OCI-LY7 (cell line): ENCODE measurements around the gene NFKB2. TPM values are rescaled to one million over a fixed set of nuclear protein-coding genes. Genes with fewer than 3 reads are reported as not detected.
A peak's percentile ranks its signal among the peaks of the same experiment; 100 is the strongest.

ENCODE experiments used
- BruUV-seq: library from RNA; stranded (reverse); fragments of 400-500 nt; replicated peaks from 2 replicates; lab custom pipeline; 2021; lab: Mats Ljungman, UMichigan
- CTCF ChIA-PET: fragments of 300-600 bp; sonication (Branson Sonifier 250); formaldehyde crosslinking; loops from one replicate; lab custom pipeline; 2022; ENCODE audit warnings: antibody characterized with exemption; ENCODE audit not compliant: unreplicated experiment; lab: Charles Lee
- POLR2A ChIA-PET: fragments of 300-600 bp; sonication (Branson Sonifier 250); formaldehyde crosslinking; loops from one replicate; lab custom pipeline; 2022; ENCODE audit warnings: antibody characterized with exemption; lab: Charles Lee
- DNase-seq: peaks from one replicate; pipeline ENCODE4 v3.0.0-alpha.2; 2015; ENCODE audit warnings: low spot score
- H2AFZ ChIP-seq: fragments of 200-600 bp; sonication (generic), shearing (Covaris generic); 2 replicates; pipeline ENCODE4 v1.6.1; 2014; ENCODE audit warnings: mild to moderate bottlenecking, antibody characterized with exemption, low read length, moderate library complexity
- H3K27ac ChIP-seq: fragments of 200-600 bp; sonication (generic); 2 replicates; pipeline ENCODE4 v1.5.1; 2014; ENCODE audit warnings: mixed run types, low read depth, mild to moderate bottlenecking, moderate library complexity, low read length, inconsistent platforms; ENCODE audit not compliant: poor library complexity, severe bottlenecking
- H3K36me3 ChIP-seq: fragments of 200-600 bp; sonication (generic); 2 replicates; pipeline ENCODE4 v1.6.1; 2014; ENCODE audit warnings: mild to moderate bottlenecking, antibody characterized with exemption, low read length, moderate library complexity, mixed read lengths; ENCODE audit not compliant: insufficient read depth
- H3K4me1 ChIP-seq: fragments of 200-600 bp; sonication (generic); 2 replicates; pipeline ENCODE4 v1.5.1; 2014; ENCODE audit warnings: mild to moderate bottlenecking, low read length; ENCODE audit not compliant: insufficient read depth, poor library complexity, severe bottlenecking
- H3K4me2 ChIP-seq: fragments of 200-600 bp; sonication (generic); 2 replicates; pipeline ENCODE4 v1.6.1; 2014; ENCODE audit warnings: mild to moderate bottlenecking, low read length
- H3K4me3 ChIP-seq: fragments of 200-600 bp; sonication (generic); 2 replicates; pipeline ENCODE4 v1.5.1; 2014; ENCODE audit warnings: mild to moderate bottlenecking, low read depth, low read length; ENCODE audit not compliant: poor library complexity, severe bottlenecking
- H3K79me2 ChIP-seq: fragments of 200-600 bp; sonication (generic); 2 replicates; pipeline ENCODE4 v1.6.1; 2016; ENCODE audit warnings: low read depth, mild to moderate bottlenecking, low read length, moderate library complexity, mixed read lengths; ENCODE audit not compliant: insufficient read depth
- H3K9me2 ChIP-seq: fragments of 200-600 bp; sonication (generic); 2 replicates; pipeline ENCODE4 v1.6.1; 2016; ENCODE audit warnings: mild to moderate bottlenecking, low read length, mixed read lengths; ENCODE audit not compliant: insufficient read depth
- H3K9me3 ChIP-seq: fragments of 200-600 bp; sonication (generic); 2 replicates; pipeline ENCODE4 v1.6.1; 2014; ENCODE audit warnings: mild to moderate bottlenecking, mixed run types, low read length, mixed read lengths
- H4K20me1 ChIP-seq: fragments of 200-600 bp; sonication (generic); 2 replicates; pipeline ENCODE4 v1.6.1; 2014; ENCODE audit warnings: mild to moderate bottlenecking, antibody characterized with exemption, low read length, moderate library complexity, mixed read lengths; ENCODE audit not compliant: insufficient read depth
- EZH2phosphoT487 ChIP-seq: fragments of 200-600 bp; sonication (generic); IDR thresholded peaks from 2 replicates; pipeline ENCODE4 v1.6.1; 2018; ENCODE audit warnings: low read depth, borderline replicate concordance, mild to moderate bottlenecking, mixed run types, antibody characterized with exemption, low read length, moderate library complexity, mixed read lengths
- intact Hi-C: fragments of 100-400 bp; cut with micrococcal nuclease; formaldehyde crosslinking; loops from one replicate; pipeline ENCODE4 v1.10.0; 2022; ENCODE audit not compliant: unreplicated experiment
- total RNA-seq, 2 experiments: library from RNA; depleted of rRNA in 1 of 2; stranded (reverse); fragments of >200 nt in 1 of 2; shearing (Covaris generic) in 1 of 2; gene quantifications; 2 replicates each; pipeline ENCODE4 v1.2.3, GENCODE V29; 2014 to 2022
- TF ChIP-seq, protein P1 (sequence below): fragments of 200-600 bp; sonication (generic); conservative IDR thresholded peaks from 2 replicates; pipeline ENCODE4 v1.5.1; 2014; ENCODE audit warnings: mild to moderate bottlenecking, antibody characterized with exemption, low read length, moderate library complexity, mixed read lengths

Gene NFKB2
- total RNA-seq, 2 experiments from 2014 or later = 47.1 to 67.3 TPM

DNA sequence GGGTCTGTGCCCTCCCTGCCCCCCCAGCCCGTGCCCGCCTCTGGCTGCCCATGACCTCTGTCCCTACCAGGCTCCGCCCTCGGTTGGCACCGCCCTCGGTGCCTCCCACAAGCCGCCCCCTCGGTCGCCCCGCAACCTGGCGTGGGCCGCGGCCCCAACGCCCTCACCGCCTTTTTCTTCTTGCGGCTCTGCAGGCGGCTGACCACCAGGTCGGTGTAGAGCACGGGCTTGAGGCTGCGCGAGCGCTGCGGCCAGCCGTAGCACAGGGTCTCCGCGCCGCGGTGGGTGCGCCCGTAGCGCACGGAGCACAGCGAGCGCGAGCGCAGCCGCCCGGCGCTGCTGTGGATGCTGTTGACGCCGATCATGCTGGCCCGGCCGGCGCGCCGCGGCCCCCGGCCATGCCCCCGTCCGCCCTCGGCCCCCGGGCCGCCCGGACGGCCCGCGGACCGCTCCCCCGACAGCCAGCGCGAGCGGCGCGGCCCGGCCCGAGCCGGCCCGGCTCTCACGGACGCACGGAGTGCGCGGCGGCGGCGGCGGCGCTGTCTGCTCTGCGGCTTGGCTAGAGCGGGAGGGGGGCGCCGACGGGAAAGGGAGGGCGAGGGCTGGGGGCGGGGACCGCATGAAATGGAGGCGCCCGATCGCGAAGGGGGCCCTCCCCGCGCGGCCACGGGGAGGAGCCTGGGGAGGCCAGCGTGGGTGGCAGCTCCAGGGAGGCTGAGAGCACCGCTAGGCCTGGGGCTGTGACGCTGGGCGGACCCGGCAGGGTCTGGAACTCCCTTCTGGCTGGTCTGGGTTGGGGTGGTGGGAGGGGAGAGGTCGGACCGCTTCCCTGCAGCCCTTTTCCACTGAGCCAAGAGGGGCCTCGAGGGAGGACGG lies 13.5 kb downstream of the NFKB2 start:
- peaks cover 15% of the 10 kb centered on the region for H3K4me1 ChIP-seq
- H3K9me3 ChIP-seq = no peaks in the 10 kb centered on the region
- intact Hi-C loops = no loop called here
- H3K4me2 ChIP-seq = peak overlapping the region; percentile 23; the same call in 1 of the 2 replicates
- ChIA-PET CTCF (no interaction called here), POLR2A (no interaction called here)
- BruUV-seq = no TSS peak
- no peak overlapping the region for H2AFZ ChIP-seq
- no peaks in the 10 kb centered on the region for H3K79me2 ChIP-seq
- H3K9me2 ChIP-seq = no peaks in the 10 kb centered on the region
- peaks cover 5% of the 10 kb centered on the region; the same call in 1 of the 2 replicates for H4K20me1 ChIP-seq
- DNase-seq = no peak
- TF ChIP-seq, protein P1, sequence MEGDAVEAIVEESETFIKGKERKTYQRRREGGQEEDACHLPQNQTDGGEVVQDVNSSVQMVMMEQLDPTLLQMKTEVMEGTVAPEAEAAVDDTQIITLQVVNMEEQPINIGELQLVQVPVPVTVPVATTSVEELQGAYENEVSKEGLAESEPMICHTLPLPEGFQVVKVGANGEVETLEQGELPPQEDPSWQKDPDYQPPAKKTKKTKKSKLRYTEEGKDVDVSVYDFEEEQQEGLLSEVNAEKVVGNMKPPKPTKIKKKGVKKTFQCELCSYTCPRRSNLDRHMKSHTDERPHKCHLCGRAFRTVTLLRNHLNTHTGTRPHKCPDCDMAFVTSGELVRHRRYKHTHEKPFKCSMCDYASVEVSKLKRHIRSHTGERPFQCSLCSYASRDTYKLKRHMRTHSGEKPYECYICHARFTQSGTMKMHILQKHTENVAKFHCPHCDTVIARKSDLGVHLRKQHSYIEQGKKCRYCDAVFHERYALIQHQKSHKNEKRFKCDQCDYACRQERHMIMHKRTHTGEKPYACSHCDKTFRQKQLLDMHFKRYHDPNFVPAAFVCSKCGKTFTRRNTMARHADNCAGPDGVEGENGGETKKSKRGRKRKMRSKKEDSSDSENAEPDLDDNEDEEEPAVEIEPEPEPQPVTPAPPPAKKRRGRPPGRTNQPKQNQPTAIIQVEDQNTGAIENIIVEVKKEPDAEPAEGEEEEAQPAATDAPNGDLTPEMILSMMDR = no peak
- peak overlapping the region; percentile 28 for H3K4me3 ChIP-seq
- no peaks in the 10 kb centered on the region; the same call in 1 of the 2 replicates for H3K36me3 ChIP-seq
- H3K27ac ChIP-seq = no peak overlapping the region

DNA sequence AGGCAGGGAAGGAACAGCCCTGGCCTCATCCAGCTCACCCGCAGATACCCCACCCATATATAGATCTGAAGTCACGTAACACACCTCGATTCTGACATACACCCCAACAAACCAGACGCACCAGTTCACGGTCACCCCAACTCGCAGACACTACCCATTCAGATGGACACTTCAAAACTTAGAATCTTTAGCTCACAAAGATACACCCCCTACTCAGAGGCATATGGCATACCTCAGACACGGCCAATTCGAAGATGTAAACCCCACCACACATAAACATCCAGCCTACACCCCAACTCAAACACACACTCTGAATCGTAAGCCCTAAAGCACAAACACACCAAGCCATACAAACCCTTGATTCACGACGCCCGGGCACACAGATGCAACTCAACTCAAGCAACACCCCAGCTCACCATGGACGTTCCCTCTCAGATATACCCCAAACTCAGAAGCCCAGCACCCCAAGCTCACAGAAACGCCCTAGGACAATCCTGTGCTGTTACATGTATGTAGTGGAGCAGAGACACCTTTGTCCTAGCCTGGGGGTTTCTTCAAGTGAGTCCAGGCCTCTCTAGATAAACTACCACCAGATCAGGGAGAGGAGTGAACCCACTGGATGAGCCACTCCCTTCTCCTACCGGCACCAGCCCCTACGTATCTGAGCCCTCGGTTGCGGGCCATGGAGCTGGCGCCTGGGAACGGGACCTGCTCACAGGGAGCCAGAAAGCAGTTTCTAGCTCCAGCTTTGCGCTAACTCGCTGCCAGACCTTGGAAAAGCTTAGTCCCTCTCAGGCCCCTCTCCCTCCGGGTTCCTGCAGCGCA lies 14.3 kb downstream of the NFKB2 start:
- Histone ChIP-seq H3K9me3 (no peaks in the 10 kb centered on the region), H2AFZ (no peak overlapping the region), H4K20me1 (peaks cover 5% of the 10 kb centered on the region; the same call in 1 of the 2 replicates), H3K4me2 (no peak overlapping the region), H3K4me3 (no peak overlapping the region), H3K27ac (no peak overlapping the region), H3K79me2 (no peaks in the 10 kb centered on the region), H3K9me2 (no peaks in the 10 kb centered on the region), H3K4me1 (peaks cover 15% of the 10 kb centered on the region), H3K36me3 (no peaks in the 10 kb centered on the region)
- ChIA-PET POLR2A (no interaction called here), CTCF (no interaction called here)
- no peak for DNase-seq
- TF ChIP-seq, protein P1 = no peak
- no peak for TF ChIP-seq EZH2phosphoT487
- intact Hi-C loops = no loop called here
- no TSS peak for BruUV-seq
